Measurements from ENCODE around the gene AMN. TPM values are rescaled to one million over a fixed set of nuclear protein-coding genes. Genes with fewer than 3 reads are reported as not detected.

Gene AMN
- total and polyA plus RNA-seq, 9 donors, result 0.10 to 4.6 (median 0.59) TPM; not detected in 1

GRCh38 chr14:102920273-102920997 lies 2.0 kb upstream of the AMN start:
- 94 to 95% (median 94%) methylated on average over 5 of the region's 5 CpGs for WGBS, 3 donors
- TF ChIP-seq POLR2A (IDR thresholded peaks at IDR 0.05) (no peak), CTCF (IDR thresholded peaks at IDR 0.05) (no peak), EP300 (IDR thresholded peaks at IDR 0.05) (no peak)
- no peak for DNase-seq
- no peaks in the 10 kb centered on the region for H3K27me3 ChIP-seq
- H3K36me3 ChIP-seq, result no peaks in the 10 kb centered on the region
- intact Hi-C loops (cut with DNase I), result loop anchor here in 2 of 4 donors (10.0 kb wide), 2 partner anchors 226 to 396 kb away; no protein-coding TSS in a partner anchor
- no peaks in the 10 kb centered on the region for H3K9me3 ChIP-seq
- H3K27ac ChIP-seq, result no peak overlapping the region
- no peak overlapping the region for H3K4me3 ChIP-seq
- H3K4me1 ChIP-seq (ENCODE audit: insufficient read depth), result peaks cover 3% of the 10 kb centered on the region

- no peaks in the 10 kb centered on the region for H3K27me3 ChIP-seq
These were observed 1.5 kb upstream of the AMN start for GRCh38 chr14:102920998-102921304.

GRCh38 chr14:102923201-102923924 lies 900 bp downstream of the AMN start:
- 3% methylated on average over 42 to 53 of the region's 53 CpGs for WGBS, 3 donors
- H3K36me3 ChIP-seq, result no peaks in the 10 kb centered on the region
- peaks cover 3% of the 10 kb centered on the region for H3K4me1 ChIP-seq (ENCODE audit: insufficient read depth)
- intact Hi-C loops (cut with DNase I), result loop anchor here in 2 of 4 donors (10.0 kb wide), 2 partner anchors 229 to 399 kb away; no protein-coding TSS in a partner anchor
- no peaks in the 10 kb centered on the region for H3K9me3 ChIP-seq
- H3K27me3 ChIP-seq, result no peaks in the 10 kb centered on the region
- TF ChIP-seq EP300 (IDR thresholded peaks at IDR 0.05) (no peak), POLR2A (IDR thresholded peaks at IDR 0.05) (no peak), CTCF (IDR thresholded peaks at IDR 0.05) (no peak)
- H3K4me3 ChIP-seq, result no peak overlapping the region
- DNase-seq, result no peak
- H3K27ac ChIP-seq, result no peak overlapping the region

More at GRCh38 chr14:102920998-102921304, 1.5 kb upstream of the AMN start:
- DNase-seq, result no peak
- no peak for TF ChIP-seq CTCF (IDR thresholded peaks at IDR 0.05)
- TF ChIP-seq EP300 (IDR thresholded peaks at IDR 0.05), result no peak
- TF ChIP-seq POLR2A (IDR thresholded peaks at IDR 0.05), result no peak
- intact Hi-C loops (cut with DNase I), result loop anchor here in 2 of 4 donors (10.0 kb wide), 2 partner anchors 226 to 396 kb away; no protein-coding TSS in a partner anchor
- 96 to 98% (median 98%) methylated on average over 1 of the region's 1 CpG for WGBS, 3 donors
- Histone ChIP-seq H3K27ac (no peak overlapping the region), H3K36me3 (no peaks in the 10 kb centered on the region), H3K9me3 (no peaks in the 10 kb centered on the region), H3K4me3 (no peak overlapping the region), H3K4me1 (ENCODE audit: insufficient read depth) (peaks cover 3% of the 10 kb centered on the region)

- intact Hi-C loops (cut with DNase I), result loop anchor here in 2 of 4 donors (10.0 kb wide), 2 partner anchors 229 to 399 kb away; no protein-coding TSS in a partner anchor
- no peak for DNase-seq
These were observed 1.5 kb downstream of the AMN start for GRCh38 chr14:102923925-102924486.

More at GRCh38 chr14:102923925-102924486, 1.5 kb downstream of the AMN start:
- H3K27ac ChIP-seq, result no peak overlapping the region
- TF ChIP-seq EP300 (IDR thresholded peaks at IDR 0.05), result no peak
- no peak for TF ChIP-seq POLR2A (IDR thresholded peaks at IDR 0.05)
- TF ChIP-seq CTCF (IDR thresholded peaks at IDR 0.05), result no peak
- 41 to 61% (median 51%) methylated on average over 7 to 11 of the region's 11 CpGs for WGBS, 3 donors
- no peak overlapping the region for H3K4me3 ChIP-seq
- no peaks in the 10 kb centered on the region for H3K27me3 ChIP-seq
- H3K36me3 ChIP-seq, result no peaks in the 10 kb centered on the region
- no peaks in the 10 kb centered on the region for H3K9me3 ChIP-seq
- H3K4me1 ChIP-seq (ENCODE audit: insufficient read depth), result peaks cover 9% of the 10 kb centered on the region

All from ovary (tissue), 9 donors.